Omental fat pad (tissue), 4 donors: Measurements from ENCODE around the gene GYPE. TPM values are rescaled to one million over a fixed set of nuclear protein-coding genes. Genes with fewer than 3 reads are reported as not detected.
"Not testable (repeated sequence)": the region's sequence is repeated elsewhere in the genome, so short reads cannot be mapped to it uniquely, and the experiment has no call there.

Experiments used
- ATAC-seq: fragments of 150-250 bp; one replicate; pipeline ENCODE4 v1.9.1; 2016; ENCODE audit warnings: mild to moderate bottlenecking, moderate library complexity; ENCODE audit not compliant: low FRiP score
- DNase-seq: peaks from one replicate; pipeline ENCODE4 v3.0.0-alpha.2; 2019; ENCODE audit warnings: low spot score
- total RNA-seq, 4 donors: library from RNA; depleted of rRNA; stranded (reverse); fragments of >200 nt; gene quantifications; one replicate each; pipeline ENCODE4 v1.1.0, GENCODE V29; 2016

Gene GYPE
- total RNA-seq, 4 donors from 2014 or later = 0.65 to 1.4 (median 1.4) TPM

DNA sequence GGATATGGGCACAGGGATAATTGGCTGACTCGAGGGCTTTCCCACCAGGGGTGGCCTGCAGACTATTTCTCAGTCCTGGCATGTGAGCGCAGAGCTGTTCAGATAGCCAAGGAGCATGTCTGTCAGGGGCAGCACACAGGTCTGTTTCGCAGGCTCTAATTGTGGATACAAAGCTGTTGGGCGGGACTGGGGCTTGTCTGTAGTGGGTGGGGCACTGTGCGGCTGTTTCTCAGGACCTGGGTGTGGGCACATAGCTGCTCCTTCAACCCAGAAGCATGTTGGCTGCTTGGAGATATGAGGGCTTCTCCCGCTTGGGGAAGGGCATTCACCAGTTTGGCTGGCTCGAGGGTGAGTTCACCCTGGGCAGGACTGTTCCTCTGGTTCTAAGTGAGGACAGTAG lies 65.9 kb downstream of the GYPE start:
- DNase-seq, ATAC-seq: not testable (repeated sequence)

DNA sequence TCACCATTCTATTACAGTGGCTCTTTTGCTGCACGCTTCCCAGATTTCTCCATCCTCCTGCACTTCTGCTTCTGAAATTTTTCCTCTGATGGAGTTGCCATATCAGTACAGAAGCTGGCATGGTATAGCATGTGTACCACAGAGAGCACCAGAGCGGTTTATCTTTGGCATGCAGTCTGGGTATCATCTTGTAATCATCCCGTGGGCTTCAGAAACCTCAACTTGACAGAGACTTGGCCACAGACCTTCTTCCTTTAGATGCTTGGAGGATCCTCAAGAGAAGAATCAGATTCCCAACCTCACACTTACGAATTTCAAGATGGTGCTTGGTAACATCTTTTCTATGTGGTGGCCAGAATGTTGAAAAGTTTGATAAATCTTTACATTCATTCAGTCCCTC lies 71.2 kb downstream of the GYPE start:
- not testable (repeated sequence) for ATAC-seq, DNase-seq

DNA sequence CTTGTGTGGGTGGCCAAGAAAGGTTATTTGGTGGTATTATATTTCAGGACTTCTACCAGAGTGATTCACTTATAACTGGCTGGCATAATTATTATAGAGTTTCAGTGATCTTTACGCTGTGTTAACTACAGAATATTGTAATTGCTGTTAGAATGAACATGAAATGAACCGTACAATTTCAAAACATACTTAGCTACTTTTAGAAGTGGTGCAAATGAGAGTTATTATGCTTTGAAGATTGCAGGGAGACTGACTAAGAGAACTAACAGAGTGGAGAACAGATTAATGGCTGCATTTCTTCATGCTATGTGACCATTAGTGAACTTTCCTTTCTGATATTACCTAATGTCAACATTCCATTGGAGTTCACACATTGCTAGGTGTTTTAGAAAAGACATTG lies 71.7 kb downstream of the GYPE start:
- not testable (repeated sequence) for ATAC-seq, DNase-seq

DNA sequence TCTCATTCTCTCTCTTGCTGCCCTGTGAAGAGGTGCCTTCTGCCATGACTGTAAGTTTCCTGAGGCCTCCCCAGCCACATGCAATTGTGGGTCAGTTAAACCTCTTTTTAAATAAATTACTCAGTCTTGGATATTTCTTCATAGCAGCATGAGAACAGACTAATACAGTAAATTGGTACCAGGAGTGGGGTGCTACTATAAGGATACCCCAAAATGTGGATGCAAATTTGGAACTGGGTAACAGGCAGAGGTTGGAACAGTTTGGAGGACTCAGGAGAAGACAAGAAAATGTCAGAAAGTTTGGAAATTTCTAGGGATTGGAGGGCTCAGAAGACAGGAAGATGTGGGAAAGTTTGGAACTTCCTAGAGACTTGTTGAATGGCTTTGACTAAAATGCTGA lies 74.8 kb downstream of the GYPE start:
- not testable (repeated sequence) for DNase-seq, ATAC-seq

DNA sequence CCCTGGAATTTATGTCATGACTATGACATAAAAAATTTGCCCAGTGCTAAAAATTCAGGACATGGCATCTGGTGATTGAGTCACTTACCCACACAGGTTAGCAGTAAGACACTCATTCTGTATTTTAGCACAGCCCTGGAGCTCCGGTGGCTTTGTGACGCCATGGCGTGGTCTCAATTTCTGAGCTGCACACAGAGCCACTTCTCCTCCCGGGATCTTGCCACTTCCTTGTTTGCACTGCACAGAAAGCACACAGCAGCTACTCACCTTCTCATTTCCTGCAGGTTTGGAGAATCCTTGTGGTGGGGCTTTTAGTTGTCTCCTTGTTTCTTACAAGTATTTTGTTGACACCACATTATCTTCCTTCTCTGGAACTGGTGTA lies 76.1 kb downstream of the GYPE start:
- ATAC-seq, DNase-seq: not testable (repeated sequence)

Other genes with a start within 250 kb of the GYPE start
- under 1 TPM in 1 of 4 donors, not detected in 3; 0.09 TPM for gene FREM3, start 204.9 kb downstream of the GYPE start, total RNA-seq
- not detected for gene GYPB, start 113.8 kb upstream of the GYPE start, total RNA-seq
- gene GYPA, start 235.2 kb upstream of the GYPE start, total RNA-seq = not detected